CD4-positive, alpha-beta T cell (primary cell): ENCODE results near the gene AFAP1L1. TPM values are rescaled to one million over a fixed set of nuclear protein-coding genes. Genes with fewer than 3 reads are reported as not detected.

Source experiments
- ATAC-seq: fragments of 200-7000 bp; cut with Tn5 transposase; one replicate; pipeline ENCODE4 v1.10.0; 2022; ENCODE audit warnings: mild to moderate bottlenecking; ENCODE audit not compliant: poor library complexity
- CTCF ChIA-PET: fragments of 350-600 bp; sonication (Branson Sonifier 250); formaldehyde crosslinking; loops from one replicate; lab custom pipeline; 2021; ENCODE audit warnings: antibody characterized with exemption, inconsistent platforms; lab: Charles Lee
- POLR2A ChIA-PET: fragments of 350-600 bp; sonication (Branson Sonifier 250); formaldehyde crosslinking; loops from one replicate; lab custom pipeline; 2021; ENCODE audit warnings: antibody characterized with exemption, inconsistent platforms; lab: Charles Lee
- DNase-seq, 14 experiments: peaks; one replicate each; pipeline ENCODE4 v3.0.0-alpha.2; 2013 to 2020; ENCODE audit warnings: mixed read lengths in 2 of 14
- H3K27ac ChIP-seq, 2 donors: one replicate each; pipeline versions ENCODE4 v1.5.1 to v1.7.0; 2013; ENCODE audit warnings: low read length in 2 of 2, low read depth in 1 of 2, mild to moderate bottlenecking in 1 of 2
- H3K27me3 ChIP-seq, 2 experiments: 1 replicate in 1 of 2; 2 replicates in 1 of 2; pipeline versions ENCODE4 v1.6.1 to v1.7.0; 2013; ENCODE audit warnings: low read length in 2 of 2, control low read depth in 1 of 2, mild to moderate bottlenecking in 1 of 2, moderate library complexity in 1 of 2; ENCODE audit not compliant: insufficient read depth in 2 of 2, control insufficient read depth in 1 of 2
- H3K36me3 ChIP-seq: one replicate; pipeline ENCODE4 v1.6.1; 2013; ENCODE audit warnings: low read length, control low read depth; ENCODE audit not compliant: insufficient read depth
- H3K4me1 ChIP-seq: one replicate; pipeline ENCODE4 v1.6.1; 2013; ENCODE audit warnings: low read length, control low read depth; ENCODE audit not compliant: insufficient read depth
- H3K4me3 ChIP-seq: one replicate; pipeline ENCODE4 v1.5.1; 2013; ENCODE audit warnings: mild to moderate bottlenecking, low read length, moderate library complexity
- H3K9me3 ChIP-seq, 2 experiments: 1 replicate in 1 of 2; 2 replicates in 1 of 2; pipeline versions ENCODE4 v1.6.1 to v1.7.0; 2013; ENCODE audit warnings: low read length in 2 of 2, mild to moderate bottlenecking in 2 of 2, control low read depth in 1 of 2, moderate library complexity in 1 of 2; ENCODE audit not compliant: control insufficient read depth in 1 of 2, insufficient read depth in 1 of 2
- H3K27ac Mint-ChIP-seq: one replicate; pipeline ENCODE4 v1.8.0; 2020; ENCODE audit warnings: mixed read lengths
- H3K27me3 Mint-ChIP-seq: one replicate; pipeline ENCODE4 v1.8.0; 2021; ENCODE audit warnings: mixed read lengths
- H3K36me3 Mint-ChIP-seq: one replicate; pipeline ENCODE4 v1.8.0; 2021; ENCODE audit warnings: low read depth, mixed read lengths
- H3K4me1 Mint-ChIP-seq: one replicate; pipeline ENCODE4 v1.8.0; 2021; ENCODE audit warnings: low read depth, mixed read lengths
- H3K4me3 Mint-ChIP-seq: one replicate; pipeline ENCODE4 v1.8.0; 2020; ENCODE audit warnings: mild to moderate bottlenecking, mixed read lengths
- H3K9me3 Mint-ChIP-seq: one replicate; pipeline ENCODE4 v1.8.0; 2020; ENCODE audit warnings: mixed read lengths
- CTCF ChIP-seq: fragments of 200-600 bp; IDR thresholded peaks from one replicate; pipeline ENCODE4 v1.8.0; 2022; ENCODE audit warnings: antibody characterized with exemption, mild to moderate bottlenecking
- intact Hi-C, 2 experiments: fragments of 100-400 bp; cut with DNase I in 1 of 2; cut with micrococcal nuclease in 1 of 2; formaldehyde crosslinking; loops; one replicate each; pipeline versions ENCODE4 v1.15.1 to v1.9.0; 2023 to 2025; cut with DNase I, micrococcal nuclease
- total RNA-seq, 174 experiments: library from RNA in 2 of 174; stranded (reverse) in 2 of 174; gene quantifications; one replicate each; pipeline ENCODE4 v1.2.3 and lab custom pipeline; 2021 to 2026

Gene AFAP1L1
- total RNA-seq, 2 experiments from 2014 or later: 0.47 to 0.56 TPM

- Mint-ChIP-seq H3K9me3 (no peaks in the 10 kb centered on the region), H3K4me1 (no peaks in the 10 kb centered on the region), H3K27me3 (no peaks in the 10 kb centered on the region), H3K27ac (no peak overlapping the region), H3K4me3 (no peak overlapping the region), H3K36me3 (no peaks in the 10 kb centered on the region)
- POLR2A ChIA-PET: no interaction called here
- no peaks in the 10 kb centered on the region for H3K9me3 ChIP-seq
- H3K4me3 ChIP-seq: no peak overlapping the region
- no peak for DNase-seq
- CTCF ChIA-PET: no interaction called here
- H3K36me3 ChIP-seq: no peaks in the 10 kb centered on the region
- H3K27ac ChIP-seq: no peak overlapping the region
- no peaks in the 10 kb centered on the region for H3K4me1 ChIP-seq
- intact Hi-C loops: no loop called here
- no peak for ATAC-seq
- H3K27me3 ChIP-seq: no peaks in the 10 kb centered on the region
- no peak for TF ChIP-seq CTCF
Measured at GRCh38 chr5:149288436-149288835, 16.8 kb downstream of the AFAP1L1 start.

- Histone ChIP-seq H3K4me3 (no peak overlapping the region), H3K27me3 (no peaks in the 10 kb centered on the region), H3K9me3 (no peaks in the 10 kb centered on the region), H3K36me3 (no peaks in the 10 kb centered on the region), H3K27ac (no peak overlapping the region), H3K4me1 (no peaks in the 10 kb centered on the region)
- H3K9me3 Mint-ChIP-seq: no peaks in the 10 kb centered on the region
- H3K27me3 Mint-ChIP-seq: no peaks in the 10 kb centered on the region
- DNase-seq: no peak
- no peak overlapping the region for H3K4me3 Mint-ChIP-seq
- no peaks in the 10 kb centered on the region for H3K36me3 Mint-ChIP-seq
- no peak overlapping the region for H3K27ac Mint-ChIP-seq
- peaks cover 4% of the 10 kb centered on the region for H3K4me1 Mint-ChIP-seq
- intact Hi-C loops: no loop called here
- ChIA-PET CTCF (no interaction called here), POLR2A (no interaction called here)
- ATAC-seq: no peak
- TF ChIP-seq CTCF: no peak
Measured at GRCh38 chr5:149289301-149289700, 17.6 kb downstream of the AFAP1L1 start.

GRCh38 chr5:149294872-149295829 is 23.5 kb downstream of the AFAP1L1 start:
- H3K27me3 Mint-ChIP-seq: peaks cover 7% of the 10 kb centered on the region
- Histone ChIP-seq H3K9me3 (peaks cover 0 to 10% of the 10 kb centered on the region in 2 experiments), H3K4me3 (no peak overlapping the region), H3K4me1 (peaks cover 44% of the 10 kb centered on the region), H3K36me3 (no peaks in the 10 kb centered on the region), H3K27ac (no peak overlapping the region), H3K27me3 (peaks cover 0 to 3% of the 10 kb centered on the region in 2 experiments)
- CTCF ChIA-PET: no interaction called here
- H3K9me3 Mint-ChIP-seq: no peaks in the 10 kb centered on the region
- POLR2A ChIA-PET: interaction anchor here (0.5 to 1.7 kb wide), 4 partner anchors 11 to 187 kb away, joined by 3 to 7 read pairs (median 5); partner anchors contain the start of gene PCYOX1L
- peaks cover 61% of the 10 kb centered on the region for H3K4me1 Mint-ChIP-seq
- peak in 1 of 14 experiments; percentile 20 for DNase-seq
- H3K4me3 Mint-ChIP-seq: peak overlapping the region; percentile 76
- TF ChIP-seq CTCF: no peak
- H3K36me3 Mint-ChIP-seq: no peaks in the 10 kb centered on the region
- ATAC-seq: no peak
- peak overlapping the region; percentile 80 for H3K27ac Mint-ChIP-seq
- intact Hi-C loops: no loop called here
